Ecto neural progenitor cell (in vitro differentiated cells): ENCODE measurements around the gene SLC26A2.

Experiments
- DNase-seq: peaks from one replicate; pipeline ENCODE4 v3.0.0-alpha.2; 2018; ENCODE audit warnings: low spot score

Gene SLC26A2

DNA sequence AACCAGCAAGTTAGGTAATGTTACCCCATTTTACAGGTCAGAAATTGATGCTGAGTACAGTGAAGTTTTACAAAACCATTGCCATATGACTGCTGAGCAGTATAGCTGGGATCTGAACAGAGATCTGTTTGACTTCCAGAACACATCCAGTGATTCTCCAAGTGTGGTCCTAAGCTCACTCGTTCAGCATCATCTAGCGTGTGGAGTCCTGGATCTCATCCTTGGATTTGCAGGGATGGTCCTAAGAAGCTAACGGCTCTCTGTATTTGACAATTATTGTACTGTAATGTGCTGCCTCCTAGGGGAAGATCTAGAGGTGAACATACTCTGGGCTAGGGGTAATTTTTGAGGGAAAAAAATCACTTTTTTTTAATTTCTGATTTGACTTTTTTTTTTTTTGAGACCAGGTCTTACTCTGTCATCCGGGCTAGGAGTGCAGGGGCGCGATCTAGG lies 1.4 kb downstream of the SLC26A2 start:
- no peak for DNase-seq

DNA sequence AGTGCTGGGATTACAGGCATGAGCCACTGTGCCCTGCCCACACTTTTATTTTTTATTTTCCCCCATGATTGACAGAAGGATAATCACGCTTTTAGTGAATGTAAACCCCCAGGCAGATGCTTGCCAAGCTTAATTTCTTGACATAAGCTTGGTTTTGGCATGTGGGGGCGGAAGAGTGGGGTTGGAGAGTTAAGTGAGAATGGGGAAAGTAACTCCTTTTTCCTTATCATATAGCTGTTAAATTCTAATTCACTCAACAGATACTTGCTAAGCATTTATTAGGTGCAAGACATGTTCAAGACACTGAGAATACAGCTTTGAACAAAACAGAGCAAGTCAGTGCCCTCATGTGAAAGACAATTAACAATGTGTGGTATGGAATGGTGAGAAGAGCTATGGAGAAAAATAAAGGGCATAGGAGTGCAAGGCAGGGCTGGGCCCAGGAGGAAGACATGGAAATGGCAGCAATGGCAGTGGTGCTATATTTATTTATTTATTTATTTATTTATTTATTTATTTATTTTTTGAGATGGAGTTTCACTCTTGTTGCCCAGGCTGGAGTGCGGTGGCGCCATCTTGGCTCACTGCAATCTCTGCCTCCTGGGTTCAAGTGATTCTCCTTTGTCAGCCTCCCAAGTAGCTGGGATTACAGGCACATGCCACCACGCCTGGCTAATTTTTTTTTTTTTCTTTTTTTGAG lies 2.2 kb downstream of the SLC26A2 start:
- DNase-seq, result no peak

DNA sequence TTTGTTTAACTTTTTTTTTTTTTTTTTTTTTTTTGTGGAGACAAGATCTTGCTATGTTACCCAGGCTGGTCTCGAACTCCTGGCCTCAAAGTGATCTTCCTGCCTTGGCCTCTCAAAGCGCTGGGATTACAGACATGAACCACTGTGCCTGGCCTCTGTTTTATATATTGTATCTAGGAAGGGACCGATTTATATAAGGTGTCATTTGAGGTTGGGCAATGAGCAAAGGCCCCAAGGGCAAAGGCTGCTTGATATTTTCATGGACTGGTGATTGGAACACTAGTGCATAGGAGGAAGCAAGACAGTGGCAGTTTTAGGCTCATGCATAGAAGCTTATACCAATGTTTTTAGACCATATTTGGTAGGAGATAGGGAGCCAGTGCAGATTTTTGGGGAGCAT lies 3.2 kb downstream of the SLC26A2 start:
- no peak for DNase-seq

DNA sequence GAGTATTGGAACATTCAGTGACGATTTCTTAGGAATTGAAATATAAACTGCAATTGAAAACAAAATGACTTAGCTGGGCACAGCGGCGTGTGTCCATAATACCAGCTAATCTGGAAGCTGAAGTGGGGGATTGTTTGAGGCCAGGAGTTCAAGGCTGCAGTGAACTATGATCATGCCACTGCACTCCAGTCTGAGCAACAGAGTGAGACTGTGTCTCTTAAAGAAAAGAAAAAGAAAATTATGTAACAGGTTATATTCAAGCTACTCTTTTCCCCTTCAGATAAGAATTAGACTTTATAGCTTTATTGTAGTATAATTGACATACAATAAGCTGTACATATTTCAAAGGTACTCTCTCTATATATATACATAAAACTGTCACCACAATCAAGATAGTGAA lies 6.4 kb downstream of the SLC26A2 start:
- no peak for DNase-seq

DNA sequence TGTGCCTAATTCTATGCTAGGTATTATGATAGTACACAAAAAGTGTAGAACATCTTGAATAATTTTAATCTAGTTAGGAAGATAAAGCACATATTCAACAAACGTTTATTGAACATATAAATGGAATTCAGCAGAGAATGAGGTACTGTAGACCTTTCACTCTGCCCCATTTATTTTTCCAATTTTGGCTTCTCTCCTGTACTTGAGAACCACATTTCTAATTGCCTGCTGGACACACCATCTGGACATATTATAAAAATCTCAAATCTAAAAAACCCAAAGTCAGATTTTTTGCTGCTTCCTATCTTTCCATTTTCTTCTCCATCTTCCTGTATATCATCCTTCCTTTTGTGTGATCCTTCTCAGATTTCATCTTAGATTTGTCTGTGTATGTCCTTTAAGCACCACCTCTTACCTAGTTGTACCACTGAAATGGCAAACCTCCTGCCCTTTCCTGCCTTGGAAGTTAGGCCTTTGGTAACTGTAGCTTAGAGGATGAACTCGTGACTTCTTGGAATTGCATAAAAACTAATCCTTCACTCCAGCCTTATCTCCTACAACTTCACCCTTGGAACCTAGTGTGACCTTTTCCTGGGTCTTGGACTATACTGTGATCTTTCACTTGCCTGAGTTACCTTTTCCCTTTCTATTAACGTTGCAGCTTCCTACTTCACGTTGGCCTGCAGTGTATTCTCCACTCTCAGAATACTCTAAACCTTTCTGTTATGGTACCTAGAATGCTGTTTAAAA lies 8.8 kb downstream of the SLC26A2 start:
- DNase-seq, result no peak

DNA sequence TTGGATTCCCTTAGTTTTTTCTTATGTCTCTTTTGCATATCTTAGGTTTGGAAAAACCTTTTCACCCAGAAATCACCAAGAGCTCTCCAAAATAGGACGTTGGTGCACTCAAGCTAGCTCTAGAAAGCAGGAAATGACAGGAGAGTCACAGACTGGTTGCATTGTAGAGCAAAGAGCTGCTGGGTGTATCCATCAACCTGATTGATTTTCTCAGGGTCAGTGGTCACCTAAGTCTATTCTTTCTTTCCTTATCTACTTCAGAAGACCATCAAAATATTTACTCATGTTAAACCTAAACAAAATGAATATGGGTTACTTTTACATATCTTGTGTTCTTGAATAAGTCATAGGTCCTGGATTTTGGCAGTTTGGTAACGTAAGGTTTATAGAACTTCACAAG lies 14.9 kb downstream of the SLC26A2 start:
- DNase-seq, result no peak

DNA sequence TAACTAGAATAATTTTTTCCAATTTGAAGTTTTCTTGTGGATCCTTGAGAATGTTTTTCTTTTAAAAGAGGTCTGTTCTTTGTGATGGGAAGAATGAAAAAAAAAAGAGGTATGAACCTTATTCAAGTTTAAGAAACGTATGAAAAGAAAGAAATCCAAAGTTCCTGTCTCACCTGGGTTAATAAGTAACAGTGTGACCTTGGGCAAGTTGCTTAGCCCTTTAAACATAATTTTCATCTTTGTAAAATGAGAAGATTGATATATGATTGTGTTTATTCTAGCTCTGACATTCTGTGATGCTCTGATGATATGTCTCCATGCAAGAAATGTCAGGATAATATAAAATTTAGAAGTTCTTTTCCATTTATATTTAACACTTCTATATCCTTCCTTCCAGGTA lies 19.3 kb downstream of the SLC26A2 start:
- DNase-seq, result no peak

DNA sequence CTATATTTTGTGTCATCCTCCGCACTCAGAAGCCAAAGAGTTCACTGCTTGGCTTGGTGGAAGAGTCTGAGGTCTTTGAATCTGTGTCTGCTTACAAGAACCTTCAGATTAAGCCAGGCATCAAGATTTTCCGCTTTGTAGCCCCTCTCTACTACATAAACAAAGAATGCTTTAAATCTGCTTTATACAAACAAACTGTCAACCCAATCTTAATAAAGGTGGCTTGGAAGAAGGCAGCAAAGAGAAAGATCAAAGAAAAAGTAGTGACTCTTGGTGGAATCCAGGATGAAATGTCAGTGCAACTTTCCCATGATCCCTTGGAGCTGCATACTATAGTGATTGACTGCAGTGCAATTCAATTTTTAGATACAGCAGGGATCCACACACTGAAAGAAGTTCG lies 20.6 kb downstream of the SLC26A2 start:
- DNase-seq, result no peak

DNA sequence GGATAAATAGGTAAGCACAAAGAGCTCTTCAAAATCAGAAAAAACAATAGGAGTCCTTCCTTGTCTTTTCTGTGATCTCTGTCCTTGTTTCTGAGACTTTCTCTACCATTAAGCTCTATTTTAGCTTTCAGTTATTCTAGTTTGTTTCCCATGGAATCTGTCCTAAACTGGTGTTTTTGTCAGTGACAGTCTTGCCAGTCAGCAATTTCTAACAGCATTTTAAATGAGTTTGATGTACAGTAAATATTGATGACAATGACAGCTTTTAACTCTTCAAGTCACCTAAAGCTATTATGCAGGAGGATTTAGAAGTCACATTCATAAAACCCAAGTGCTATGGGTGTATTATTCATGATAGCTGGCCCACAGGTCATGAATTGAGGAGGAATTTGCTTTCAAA lies 21.9 kb downstream of the SLC26A2 start:
- DNase-seq, result no peak

DNA sequence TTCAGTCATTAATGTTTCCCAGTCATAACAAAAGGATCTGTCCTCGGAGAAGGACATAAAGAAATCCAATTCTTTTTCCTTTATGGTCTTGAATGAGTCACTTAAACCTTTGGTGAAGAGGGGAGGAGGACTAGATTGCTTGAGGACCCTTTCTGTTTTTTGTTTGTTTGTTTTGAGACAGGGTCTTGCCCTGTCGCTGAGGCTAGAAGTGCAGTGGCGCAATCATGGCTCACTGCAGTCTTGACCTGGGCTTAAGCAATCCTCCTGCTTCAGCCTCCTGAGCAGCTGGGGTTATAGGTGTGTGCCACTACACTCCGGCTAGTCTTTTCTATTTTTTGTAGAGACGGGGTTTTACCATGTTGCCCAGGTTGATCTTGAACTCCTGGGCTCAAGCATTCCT lies 27.6 kb downstream of the SLC26A2 start:
- no peak for DNase-seq

DNA sequence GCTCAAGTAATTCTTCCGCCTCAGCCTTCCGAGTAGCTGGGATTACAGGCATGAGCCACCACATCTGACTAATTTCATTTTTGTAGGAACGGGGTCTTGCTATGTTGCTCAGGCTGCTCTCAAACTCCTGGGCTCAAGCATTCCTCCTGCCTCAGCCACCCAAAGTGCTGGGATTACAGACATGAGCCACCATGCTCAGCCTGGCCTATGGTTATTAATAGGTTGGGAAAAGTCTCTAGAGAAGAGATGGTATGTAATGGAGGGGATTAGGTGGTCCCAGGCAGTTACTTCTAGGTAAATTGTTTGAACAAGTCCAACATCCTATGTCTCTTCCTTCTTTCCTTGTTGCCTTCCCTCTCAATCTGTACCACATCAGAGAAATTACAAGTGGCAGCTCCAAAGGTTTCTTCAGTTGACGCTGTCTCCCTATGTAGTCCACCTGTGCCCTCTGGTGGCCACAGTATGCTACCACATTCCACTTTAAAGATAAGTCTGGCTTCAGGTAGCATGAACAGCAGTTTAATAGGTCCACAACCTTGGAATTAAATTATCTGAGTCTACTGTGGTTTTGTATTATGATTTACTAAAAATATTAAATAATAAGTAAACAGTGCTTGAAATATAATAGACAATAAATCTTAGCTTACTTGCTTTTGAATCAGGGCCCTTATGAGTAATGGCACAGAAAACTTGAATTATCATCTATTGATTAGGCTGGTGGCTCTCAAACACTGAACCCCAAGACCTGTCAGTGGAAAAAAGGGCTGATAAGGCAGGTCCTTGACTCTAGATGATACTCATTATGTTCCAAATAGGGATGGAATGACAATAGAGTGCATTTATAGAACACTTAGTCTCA lies 30.2 kb downstream of the SLC26A2 start:
- peak; percentile 70 for DNase-seq

DNA sequence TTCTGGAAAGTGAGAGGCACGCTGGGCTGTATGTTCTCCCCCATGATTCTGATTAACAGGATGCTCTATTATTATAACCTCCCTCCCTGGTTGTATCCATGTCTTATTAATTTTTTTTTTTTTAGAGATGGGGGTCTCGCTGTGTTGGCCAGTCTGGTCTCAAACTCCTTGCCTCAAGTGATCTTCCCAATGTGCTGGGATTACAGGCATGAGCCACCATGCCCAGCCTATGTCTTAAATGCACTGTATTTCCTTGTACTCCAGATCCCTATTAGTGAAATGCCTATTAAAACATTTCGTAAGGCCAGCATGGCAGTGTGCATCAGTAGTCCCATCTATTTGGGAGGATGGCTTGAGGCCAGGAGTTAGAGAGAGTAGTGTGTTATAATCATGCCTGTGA lies 32.9 kb downstream of the SLC26A2 start:
- no peak for DNase-seq

DNA sequence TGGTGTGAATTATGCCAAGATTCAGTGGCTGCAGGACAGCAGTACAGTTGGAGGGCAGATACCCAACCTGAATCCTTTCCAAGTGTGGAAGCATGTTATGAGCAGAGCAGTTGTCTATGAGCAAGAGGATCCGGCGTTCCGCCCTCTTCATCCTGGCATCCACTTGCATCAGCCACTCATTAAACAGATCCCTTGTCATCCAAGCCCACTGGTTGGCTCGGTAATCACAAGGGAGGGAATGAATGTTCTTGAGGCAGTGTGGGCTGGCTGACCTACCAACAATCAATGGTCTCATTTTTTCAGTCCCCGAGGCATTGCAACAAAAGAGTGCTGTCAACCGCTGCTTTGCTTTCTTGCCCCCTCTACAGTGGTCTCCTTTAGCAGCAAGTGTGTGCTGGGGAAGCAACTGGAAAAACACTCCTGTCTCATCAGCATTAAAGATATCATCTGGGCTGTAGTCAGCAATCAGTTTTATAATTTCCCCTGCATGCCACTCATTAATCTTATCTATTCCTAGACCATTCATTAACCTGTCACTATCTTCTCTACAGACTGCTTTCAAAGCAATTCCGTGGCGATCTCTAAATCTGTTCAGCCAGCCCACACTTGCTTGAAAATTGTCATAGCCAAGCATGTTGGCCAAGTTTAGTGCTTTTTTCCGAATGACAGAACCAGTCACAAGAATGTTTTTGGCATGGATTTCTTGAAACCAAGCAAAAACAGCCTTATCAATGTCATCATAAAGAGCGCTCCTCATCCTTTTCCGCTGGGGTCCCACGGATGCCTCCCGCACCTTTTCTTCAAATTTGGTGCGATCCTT lies 35.0 kb downstream of the SLC26A2 start:
- DNase-seq, result no peak

DNA sequence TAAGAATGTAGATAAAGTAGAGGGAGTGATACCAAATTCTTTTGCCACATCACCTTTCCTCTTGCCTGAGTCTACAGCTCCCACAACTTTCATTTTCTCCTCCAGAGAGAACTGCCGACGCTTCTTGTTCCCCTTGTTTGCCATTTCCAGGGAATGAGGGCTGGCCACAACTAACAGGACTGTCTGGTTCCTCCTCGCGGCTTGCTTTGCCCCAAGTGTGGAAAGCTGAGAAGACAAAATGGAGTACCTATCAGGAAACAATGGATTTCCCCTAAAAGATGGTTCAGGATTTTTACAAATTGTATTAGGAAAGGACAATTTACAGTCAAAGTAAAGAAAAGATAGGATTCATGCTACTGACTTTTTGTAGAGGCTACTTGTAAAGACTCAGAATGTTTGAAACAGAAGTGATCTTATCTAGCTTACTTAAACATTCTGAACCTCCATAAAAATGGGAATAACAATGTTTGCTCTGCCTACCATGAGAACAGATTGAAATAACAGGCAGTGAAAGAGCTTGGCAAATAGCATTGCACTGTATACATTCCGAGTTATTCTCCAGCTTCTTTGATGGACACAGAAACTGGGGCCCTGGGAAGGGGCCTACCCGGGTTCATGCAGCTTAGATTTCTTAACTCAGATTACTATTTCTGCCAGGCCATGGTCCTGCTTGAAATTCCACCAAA lies 35.8 kb downstream of the SLC26A2 start:
- DNase-seq, result no peak

DNA sequence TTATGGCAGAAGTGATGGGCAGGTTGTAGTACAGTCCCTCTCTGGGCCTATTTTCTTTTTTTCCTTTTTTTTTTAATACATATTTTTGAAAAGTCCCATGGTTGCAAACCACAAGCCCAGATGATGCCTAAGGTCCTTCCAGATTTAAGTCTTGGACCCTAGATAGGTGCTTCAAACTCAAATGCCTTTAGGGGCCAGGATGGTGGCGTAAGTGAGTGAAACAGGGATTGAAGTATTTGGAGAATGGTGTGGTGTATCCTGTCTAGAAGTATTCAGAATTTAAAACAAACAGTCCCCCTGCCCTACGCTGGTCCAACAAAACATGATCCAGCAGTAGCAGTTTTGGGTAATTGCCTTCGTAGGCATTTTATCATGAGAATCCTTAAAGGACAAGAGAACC lies 37.7 kb downstream of the SLC26A2 start:
- no peak for DNase-seq

DNA sequence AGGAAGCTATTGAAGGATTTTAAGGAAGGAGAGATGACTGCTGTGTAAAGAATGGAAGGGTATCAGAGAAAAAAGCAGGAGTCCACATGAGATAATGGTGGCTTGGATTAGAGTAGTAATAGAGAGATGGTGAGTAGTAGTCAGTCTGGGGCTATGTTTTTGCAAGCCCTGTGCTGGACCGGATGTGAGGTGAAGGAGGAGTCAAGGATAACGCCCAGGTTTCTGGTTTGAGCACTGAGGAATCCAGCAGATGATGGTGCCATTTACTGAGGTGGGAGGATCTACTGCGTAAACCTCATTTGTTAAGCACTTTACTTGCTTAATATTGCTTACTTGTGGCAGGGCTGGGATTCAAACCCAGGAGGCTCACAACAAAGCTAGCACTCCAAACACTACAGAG lies 38.8 kb downstream of the SLC26A2 start:
- no peak for DNase-seq

DNA sequence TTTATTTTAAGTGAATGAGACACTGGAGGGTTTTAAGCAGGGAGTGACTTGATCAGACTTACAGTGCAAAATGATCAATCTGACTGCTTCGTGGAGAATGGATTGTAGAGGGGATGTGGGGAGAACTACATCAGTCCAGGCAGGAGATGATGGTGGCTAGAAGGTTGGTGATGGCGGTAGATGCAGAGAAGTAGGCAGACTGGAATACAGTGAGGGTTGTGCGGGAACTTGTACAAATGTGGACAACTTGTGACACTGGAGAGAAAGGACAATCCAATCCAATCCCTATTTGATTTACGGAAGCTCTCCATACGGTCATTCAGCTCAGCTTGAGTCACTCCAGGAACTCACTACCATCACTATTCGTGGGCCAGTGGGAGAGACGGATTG lies 39.3 kb downstream of the SLC26A2 start:
- DNase-seq, result no peak

DNA sequence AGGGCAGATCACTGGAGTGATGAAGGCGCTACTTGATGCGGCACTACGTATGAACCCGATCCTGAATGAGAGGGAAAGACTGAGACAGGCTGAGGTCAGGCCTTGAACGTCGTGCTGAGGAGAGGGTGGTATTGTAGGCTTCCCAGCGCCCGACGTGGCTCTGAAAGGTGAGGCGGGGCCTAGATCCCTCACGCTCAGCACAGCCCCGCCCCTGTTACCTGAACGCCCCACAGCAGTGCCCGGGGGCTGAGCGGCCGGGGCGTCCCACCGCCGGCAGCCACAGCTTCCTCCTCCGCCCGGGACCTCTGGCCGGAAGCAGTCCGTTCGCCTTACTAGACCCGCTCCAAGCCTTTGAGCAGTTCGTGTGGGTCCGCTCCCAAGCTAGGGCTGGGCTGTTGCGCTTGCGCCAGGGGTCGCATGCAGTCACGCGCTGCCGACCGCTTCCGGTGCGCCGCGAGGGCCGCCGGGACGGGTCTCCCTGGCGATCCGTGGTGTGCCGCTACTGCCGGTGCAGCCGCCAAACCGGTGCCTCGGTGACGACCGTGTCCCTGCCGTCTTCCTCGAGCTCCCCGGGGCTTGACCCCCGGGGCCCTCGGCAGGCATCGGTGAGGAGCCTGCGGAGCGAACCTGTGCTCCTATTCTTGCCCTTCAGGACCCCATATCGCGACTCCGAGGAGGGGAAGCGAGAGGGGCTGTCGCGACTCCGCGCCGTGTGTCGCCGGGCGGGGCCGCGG lies 39.9 kb downstream of the SLC26A2 start, which contains the start of the genes HMGXB3 and TIGD6:
HMGXB3 (plus strand) TSS at position 484 of the 734 bp plus-strand sequence. CDS start 4,114 bp downstream, outside the sequence.
TIGD6 (minus strand) TSS at position 399 of the 734 bp plus-strand sequence. CDS start 4,306 bp downstream, outside the sequence.
- peak; percentile 96 for DNase-seq

DNA sequence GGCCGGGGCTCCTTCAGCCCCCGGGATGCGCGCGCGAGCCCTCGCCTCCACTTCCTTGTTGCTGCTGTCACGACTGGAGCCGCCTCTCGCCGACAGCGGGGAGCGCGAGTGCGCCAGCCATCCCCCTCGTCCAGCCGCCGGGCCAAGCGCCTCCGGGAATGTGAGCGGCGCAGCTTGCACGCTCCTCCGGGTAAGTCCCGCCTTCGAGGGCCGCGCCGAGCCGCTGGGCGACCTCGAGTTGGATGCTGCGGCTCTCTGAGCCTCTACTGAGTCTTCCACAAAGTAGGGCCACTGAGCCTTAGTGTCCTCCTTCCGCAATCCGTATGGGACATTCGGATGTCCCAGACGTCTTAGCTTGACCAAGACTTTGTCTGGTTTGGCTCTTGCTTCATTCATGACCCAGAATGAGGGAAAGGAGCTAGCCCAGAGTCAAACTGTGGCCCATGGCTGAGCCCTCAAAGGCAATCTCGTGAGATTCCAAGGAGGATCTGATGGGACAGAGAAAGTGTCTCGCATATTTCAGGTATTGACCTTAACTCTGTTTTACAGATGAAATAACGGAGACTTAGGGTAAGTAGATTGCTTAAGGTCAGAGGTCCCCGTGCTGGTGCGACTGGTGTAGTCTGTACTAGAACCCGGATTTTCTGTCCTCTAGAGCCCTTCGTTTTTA lies 40.6 kb downstream of the SLC26A2 start:
- DNase-seq, result no peak
